PFSK-1 (cell line): ENCODE measurements around the gene ULK4.

Experiments
- FOXP2 ChIP-seq: optimal IDR thresholded peaks from 2 replicates; pipeline ENCODE3; 2011; ENCODE audit warnings: borderline replicate concordance, control low read depth, inconsistent platforms; ENCODE audit not compliant: insufficient read depth; ENCODE audit errors: extremely low read length, extremely low read depth
- POLR2AphosphoS5 ChIP-seq: IDR thresholded peaks from 2 replicates; pipeline ENCODE4 v1.6.1; 2012; ENCODE audit warnings: low read depth, mild to moderate bottlenecking, control low read depth, low read length, moderate library complexity
- REST ChIP-seq, 2 experiments: IDR thresholded peaks; 2 replicates each; pipeline versions ENCODE4 v1.6.1 to v1.8.0; 2011 to 2012; ENCODE audit warnings: low read depth in 2 of 2, low read length in 2 of 2, control low read depth in 1 of 2, inconsistent platforms in 1 of 2, mild to moderate bottlenecking in 1 of 2, moderate library complexity in 1 of 2; ENCODE audit not compliant: insufficient read depth in 1 of 2
- SIN3A ChIP-seq: IDR thresholded peaks from 2 replicates; pipeline ENCODE4 v1.6.1; 2012; ENCODE audit warnings: mild to moderate bottlenecking, low read length, moderate library complexity, borderline replicate concordance; ENCODE audit not compliant: insufficient read depth
- TAF1 ChIP-seq: IDR thresholded peaks from 2 replicates; pipeline ENCODE4 v1.6.1; 2012; ENCODE audit warnings: low read length, control low read depth, borderline replicate concordance; ENCODE audit not compliant: insufficient read depth

DNA sequence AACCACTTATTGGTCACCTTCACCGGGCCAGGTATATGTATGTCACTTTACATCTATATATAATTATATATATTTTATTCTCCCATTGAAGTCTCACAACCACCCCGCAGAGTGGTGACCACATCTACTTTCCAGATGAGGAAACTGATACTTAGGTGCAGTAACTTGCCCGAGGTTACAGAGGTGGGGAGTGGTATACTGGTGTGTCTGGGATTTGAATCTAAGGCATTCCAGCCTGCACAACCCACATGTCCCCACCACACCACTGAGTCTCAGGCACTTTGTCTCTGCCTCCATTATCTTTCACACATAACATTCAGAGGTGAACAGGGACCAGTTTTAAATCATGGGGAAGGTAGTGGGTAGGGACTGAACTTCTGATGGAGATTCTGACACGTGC, 501.2 kb downstream of the ULK4 start:
- no peak for TF ChIP-seq POLR2AphosphoS5
- TF ChIP-seq SIN3A: no peak
- TF ChIP-seq TAF1: no peak
- TF ChIP-seq REST (IDR thresholded peaks at IDR 0.05; ENCODE audit: insufficient read depth in 1 of 2, low read depth in 2 of 2, low read length in 2 of 2): no peak
- TF ChIP-seq FOXP2: no peak
